BJ (cell line): Measurements from ENCODE around the gene DNAH7. TPM values are rescaled to one million over a fixed set of nuclear protein-coding genes. Genes with fewer than 3 reads are reported as not detected.

Source experiments
- CTCF ChIA-PET: fragments of 350-600 bp; formaldehyde crosslinking; extraction: SDS; loops from one replicate; lab custom pipeline; 2021; ENCODE audit warnings: antibody characterized with exemption, inconsistent platforms; lab: Yijun Ruan, JAX
- POLR2A ChIA-PET: fragments of 300-600 bp; sonication (Branson Sonifier 250); formaldehyde crosslinking; extraction: SDS; loops from one replicate; lab custom pipeline; 2021; ENCODE audit warnings: antibody characterized with exemption; lab: Charles Lee
- DNase-seq: peaks from one replicate; pipeline ENCODE4 v3.0.0-alpha.2; 2011; ENCODE audit warnings: low read depth
- H3K27me3 ChIP-seq: 2 replicates; pipeline ENCODE4 v1.6.0; 2011; ENCODE audit warnings: low read length; ENCODE audit not compliant: control insufficient read depth, insufficient read depth
- H3K36me3 ChIP-seq: 2 replicates; pipeline ENCODE4 v1.5.1; 2011; ENCODE audit warnings: low read length; ENCODE audit not compliant: control insufficient read depth, insufficient read depth
- H3K4me3 ChIP-seq: 2 replicates; pipeline ENCODE4 v1.5.1; 2011; ENCODE audit warnings: low read depth, mild to moderate bottlenecking, control low read depth, low read length
- polyA plus RNA-seq: library from polyadenylated mRNA; depleted of rRNA; stranded (reverse); fragments of >200 nt; gene quantifications from 2 replicates; pipeline ENCODE4 v1.2.3, GENCODE V29; 2011
- TF ChIP-seq, protein P1 (sequence below): IDR thresholded peaks from 2 replicates; pipeline ENCODE4 v1.5.1; 2011; ENCODE audit warnings: low read depth, mild to moderate bottlenecking, control low read depth, inconsistent platforms, low read length, moderate library complexity; ENCODE audit not compliant: insufficient read depth

The DNAH7 gene
- polyA plus RNA-seq, 1 experiment: 0.15 TPM

DNA sequence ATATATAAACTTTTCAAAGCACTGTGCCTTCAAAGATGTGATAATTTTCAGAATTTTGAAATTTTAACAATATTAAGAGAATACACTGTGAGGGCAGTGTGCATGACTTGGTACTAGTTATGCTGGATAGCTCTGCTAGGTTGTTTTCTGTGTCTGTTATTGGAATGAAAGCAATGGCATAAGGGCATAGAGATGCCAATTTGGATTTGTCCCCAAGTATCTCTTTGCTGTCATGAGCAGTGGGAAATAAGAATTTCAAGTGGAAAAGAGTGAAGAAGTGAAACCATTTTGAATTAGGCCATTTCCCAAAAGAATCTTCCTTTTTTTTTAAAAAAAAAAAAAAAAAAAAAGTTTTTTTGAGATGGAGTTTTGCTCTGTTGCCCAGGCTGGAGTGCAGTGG, 334.8 kb downstream of the DNAH7 start:
- no peak for DNase-seq
- Histone ChIP-seq H3K27me3 (no peaks in the 10 kb centered on the region), H3K36me3 (no peaks in the 10 kb centered on the region), H3K4me3 (no peak overlapping the region)
- ChIA-PET POLR2A (no interaction called here), CTCF (no interaction called here)
- TF ChIP-seq, protein P1, sequence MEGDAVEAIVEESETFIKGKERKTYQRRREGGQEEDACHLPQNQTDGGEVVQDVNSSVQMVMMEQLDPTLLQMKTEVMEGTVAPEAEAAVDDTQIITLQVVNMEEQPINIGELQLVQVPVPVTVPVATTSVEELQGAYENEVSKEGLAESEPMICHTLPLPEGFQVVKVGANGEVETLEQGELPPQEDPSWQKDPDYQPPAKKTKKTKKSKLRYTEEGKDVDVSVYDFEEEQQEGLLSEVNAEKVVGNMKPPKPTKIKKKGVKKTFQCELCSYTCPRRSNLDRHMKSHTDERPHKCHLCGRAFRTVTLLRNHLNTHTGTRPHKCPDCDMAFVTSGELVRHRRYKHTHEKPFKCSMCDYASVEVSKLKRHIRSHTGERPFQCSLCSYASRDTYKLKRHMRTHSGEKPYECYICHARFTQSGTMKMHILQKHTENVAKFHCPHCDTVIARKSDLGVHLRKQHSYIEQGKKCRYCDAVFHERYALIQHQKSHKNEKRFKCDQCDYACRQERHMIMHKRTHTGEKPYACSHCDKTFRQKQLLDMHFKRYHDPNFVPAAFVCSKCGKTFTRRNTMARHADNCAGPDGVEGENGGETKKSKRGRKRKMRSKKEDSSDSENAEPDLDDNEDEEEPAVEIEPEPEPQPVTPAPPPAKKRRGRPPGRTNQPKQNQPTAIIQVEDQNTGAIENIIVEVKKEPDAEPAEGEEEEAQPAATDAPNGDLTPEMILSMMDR: no peak

DNA sequence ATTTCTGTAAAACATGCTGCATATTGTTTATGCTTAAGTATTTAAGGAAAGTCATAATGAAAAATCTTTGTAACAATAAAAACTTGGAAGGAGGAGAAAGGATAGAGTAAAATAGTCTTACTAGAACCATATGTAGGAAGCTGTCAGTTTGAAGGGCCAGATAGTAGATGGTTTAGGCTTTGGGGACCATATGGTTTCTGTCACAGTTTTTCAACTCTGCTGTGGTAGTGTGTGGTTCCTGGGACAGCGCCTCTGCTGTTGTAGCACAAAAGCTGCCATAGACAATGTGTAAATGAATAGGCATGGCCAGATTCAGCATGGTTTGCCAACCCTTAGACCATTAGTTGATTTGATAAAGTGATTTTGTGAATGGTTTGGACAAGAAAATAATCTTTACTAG, 336.1 kb downstream of the DNAH7 start:
- Histone ChIP-seq H3K27me3 (no peaks in the 10 kb centered on the region), H3K36me3 (no peaks in the 10 kb centered on the region), H3K4me3 (no peak overlapping the region)
- POLR2A ChIA-PET: no interaction called here
- DNase-seq: no peak
- TF ChIP-seq, protein P1: no peak
- CTCF ChIA-PET: no interaction called here

DNA sequence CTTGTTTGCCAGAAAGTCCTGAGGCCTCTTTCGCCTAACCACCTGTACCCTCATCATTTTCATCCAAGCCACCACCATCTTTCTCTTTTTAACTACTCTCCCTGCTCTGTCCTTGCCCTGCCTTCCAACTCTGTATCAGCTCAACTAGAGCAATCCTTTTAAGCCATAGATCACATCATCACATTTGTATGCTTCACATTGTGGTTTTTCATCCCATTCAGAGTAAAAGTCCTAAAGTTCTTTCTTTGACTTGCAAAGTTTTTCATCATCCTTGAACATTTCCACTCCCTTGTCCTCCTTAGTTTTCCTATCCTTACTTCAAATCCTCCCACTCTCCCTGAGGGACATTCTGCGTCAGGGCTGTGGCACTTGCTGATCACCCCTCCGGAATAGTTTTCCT, 337.7 kb downstream of the DNAH7 start:
- no peaks in the 10 kb centered on the region for H3K36me3 ChIP-seq
- CTCF ChIA-PET: no interaction called here
- TF ChIP-seq, protein P1: no peak
- no peak overlapping the region for H3K4me3 ChIP-seq
- DNase-seq: no peak
- no peaks in the 10 kb centered on the region for H3K27me3 ChIP-seq
- POLR2A ChIA-PET: no interaction called here

GRCh38 chr2:195727106-195727505, 341.5 kb downstream of the DNAH7 start:
- TF ChIP-seq, protein P1: no peak
- no peak for DNase-seq
- Histone ChIP-seq H3K4me3 (no peak overlapping the region), H3K36me3 (peaks cover 1% of the 10 kb centered on the region), H3K27me3 (no peaks in the 10 kb centered on the region)
- POLR2A ChIA-PET: no interaction called here
- CTCF ChIA-PET: interaction anchor here (1.2 kb wide), 2 partner anchors 12 to 44 kb away, joined by 3 to 4 read pairs; no protein-coding TSS in a partner anchor

DNA sequence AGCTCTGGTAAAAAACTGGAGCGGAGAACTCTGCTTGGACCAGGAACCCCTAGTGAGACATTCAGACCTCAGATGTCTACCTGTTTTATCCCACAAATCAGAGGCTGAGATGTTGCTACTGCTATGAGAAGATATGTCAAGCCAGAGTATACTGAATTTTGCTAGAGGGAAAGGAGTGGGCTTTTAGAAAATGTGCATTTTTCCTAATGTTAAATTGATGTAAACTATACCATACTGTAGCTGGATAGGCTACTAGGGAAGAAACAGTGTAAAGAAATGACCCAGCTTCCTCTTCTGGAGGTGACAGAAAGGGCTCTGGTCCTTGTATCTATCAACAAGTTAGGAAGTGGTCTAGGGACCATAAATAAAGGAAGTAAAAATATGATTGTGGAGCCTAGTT, 346.6 kb downstream of the DNAH7 start:
- Histone ChIP-seq H3K36me3 (peaks cover 1% of the 10 kb centered on the region), H3K27me3 (no peaks in the 10 kb centered on the region), H3K4me3 (no peak overlapping the region)
- no peak for DNase-seq
- CTCF ChIA-PET: interaction anchor here (0.7 kb wide), 1 partner anchor 56 kb away, joined by 3 read pairs; no protein-coding TSS in a partner anchor
- TF ChIP-seq, protein P1: no peak
- POLR2A ChIA-PET: no interaction called here
